Lower lobe of right lung (tissue), 2 donors: ENCODE data around the gene ABR. TPM values are rescaled to one million over a fixed set of nuclear protein-coding genes. Genes with fewer than 3 reads are reported as not detected.
A peak's percentile ranks its signal among the peaks of the same experiment; 100 is the strongest.
"Not testable (repeated sequence)": the region's sequence is repeated elsewhere in the genome, so short reads cannot be mapped to it uniquely, and the experiment has no call there.

Experiments
- ATAC-seq, 2 donors: fragments of 200-7000 bp; cut with Tn5 transposase; one replicate each; pipeline ENCODE4 v1.9.1; 2020 to 2022; ENCODE audit warnings: mild to moderate bottlenecking in 2 of 2, moderate library complexity in 2 of 2
- DNase-seq: peaks from one replicate; pipeline ENCODE4 v3.0.0-alpha.2; 2020
- H3K27ac ChIP-seq: fragments of 200-600 bp; one replicate; pipeline ENCODE4 v1.8.0; 2022
- H3K27me3 ChIP-seq: fragments of 200-600 bp; one replicate; pipeline ENCODE4 v1.8.0; 2022; ENCODE audit warnings: low read depth
- H3K36me3 ChIP-seq: fragments of 200-600 bp; one replicate; pipeline ENCODE4 v1.8.0; 2022; ENCODE audit warnings: mild to moderate bottlenecking
- H3K4me1 ChIP-seq: fragments of 200-600 bp; one replicate; pipeline ENCODE4 v1.8.0; 2022
- H3K4me3 ChIP-seq: fragments of 200-600 bp; one replicate; pipeline ENCODE4 v1.8.0; 2022; ENCODE audit warnings: mild to moderate bottlenecking
- H3K9me3 ChIP-seq: fragments of 200-600 bp; one replicate; pipeline ENCODE4 v1.8.0; 2022
- intact Hi-C: fragments of 100-400 bp; cut with DNase I; formaldehyde crosslinking; loops from one replicate; pipeline ENCODE4 v1.11.0; 2022
- total RNA-seq: library from RNA; stranded (reverse); fragmentation: NEBNext Ultra II Directional; extraction: Animal tissue kit (Norgen Biotek cat#: 25700); gene quantifications from one replicate; pipeline ENCODE4 v1.2.1, GENCODE V29; 2021
- TF ChIP-seq, protein P1 (sequence below): fragments of 200-600 bp; IDR thresholded peaks from one replicate; pipeline ENCODE4 v1.8.0; 2022; ENCODE audit warnings: antibody characterized with exemption, mild to moderate bottlenecking
- donor health status: DM: no; HTN: yes; CAD: no; lungs with severe emphysema.

The ABR gene
- total RNA-seq, 1 donor from 2014 or later = 212 TPM

DNA sequence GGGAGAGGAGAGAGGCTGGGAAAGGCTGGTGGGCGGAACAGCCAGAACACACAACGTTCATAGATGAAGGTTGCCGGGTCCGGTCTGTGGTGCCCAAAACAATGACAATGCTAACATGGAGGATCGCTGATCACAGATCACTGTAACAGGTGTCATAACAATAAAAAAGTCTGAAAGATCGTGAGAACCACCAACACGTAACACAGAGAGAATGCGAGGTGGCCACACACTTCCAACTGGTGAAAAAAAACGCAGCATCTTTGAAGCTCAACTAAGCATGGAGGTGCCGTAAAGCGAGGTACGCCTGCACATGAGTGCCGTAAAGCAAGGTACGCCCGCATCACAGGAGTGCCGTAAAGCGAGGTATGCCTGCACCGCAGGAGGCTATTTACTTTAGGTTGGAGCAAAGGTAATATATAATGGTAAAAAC lies 42.3 kb downstream of the ABR start:
- no peak overlapping the region for H3K4me3 ChIP-seq
- H3K9me3 ChIP-seq = no peaks in the 10 kb centered on the region
- intact Hi-C loops = no loop called here
- no peaks in the 10 kb centered on the region for H3K36me3 ChIP-seq
- H3K27ac ChIP-seq = no peak overlapping the region
- TF ChIP-seq, protein P1, sequence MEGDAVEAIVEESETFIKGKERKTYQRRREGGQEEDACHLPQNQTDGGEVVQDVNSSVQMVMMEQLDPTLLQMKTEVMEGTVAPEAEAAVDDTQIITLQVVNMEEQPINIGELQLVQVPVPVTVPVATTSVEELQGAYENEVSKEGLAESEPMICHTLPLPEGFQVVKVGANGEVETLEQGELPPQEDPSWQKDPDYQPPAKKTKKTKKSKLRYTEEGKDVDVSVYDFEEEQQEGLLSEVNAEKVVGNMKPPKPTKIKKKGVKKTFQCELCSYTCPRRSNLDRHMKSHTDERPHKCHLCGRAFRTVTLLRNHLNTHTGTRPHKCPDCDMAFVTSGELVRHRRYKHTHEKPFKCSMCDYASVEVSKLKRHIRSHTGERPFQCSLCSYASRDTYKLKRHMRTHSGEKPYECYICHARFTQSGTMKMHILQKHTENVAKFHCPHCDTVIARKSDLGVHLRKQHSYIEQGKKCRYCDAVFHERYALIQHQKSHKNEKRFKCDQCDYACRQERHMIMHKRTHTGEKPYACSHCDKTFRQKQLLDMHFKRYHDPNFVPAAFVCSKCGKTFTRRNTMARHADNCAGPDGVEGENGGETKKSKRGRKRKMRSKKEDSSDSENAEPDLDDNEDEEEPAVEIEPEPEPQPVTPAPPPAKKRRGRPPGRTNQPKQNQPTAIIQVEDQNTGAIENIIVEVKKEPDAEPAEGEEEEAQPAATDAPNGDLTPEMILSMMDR = no peak
- peaks cover 6% of the 10 kb centered on the region for H3K4me1 ChIP-seq
- H3K27me3 ChIP-seq = no peaks in the 10 kb centered on the region
- no peak for DNase-seq
- no peak for ATAC-seq

DNA sequence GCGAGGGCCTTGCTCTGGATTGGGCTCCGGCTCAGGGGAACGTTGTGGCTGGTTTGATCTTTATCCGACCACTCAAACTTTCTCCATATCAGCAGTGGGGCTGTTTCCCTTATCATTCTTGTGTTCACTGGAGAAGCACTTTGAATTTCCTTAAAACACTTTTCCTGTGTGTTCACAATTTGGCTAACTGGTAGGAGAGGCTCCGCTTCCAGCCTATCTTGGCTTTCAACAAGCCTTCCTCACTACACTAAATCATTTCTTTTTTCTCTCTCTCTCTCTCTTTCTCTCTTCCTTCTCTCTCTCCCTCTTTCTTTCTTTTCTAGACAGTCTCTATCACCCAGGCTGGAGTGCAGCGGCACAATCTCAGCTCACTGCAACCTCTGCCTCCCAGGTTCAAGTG lies 43.0 kb downstream of the ABR start:
- ATAC-seq = no peak

DNA sequence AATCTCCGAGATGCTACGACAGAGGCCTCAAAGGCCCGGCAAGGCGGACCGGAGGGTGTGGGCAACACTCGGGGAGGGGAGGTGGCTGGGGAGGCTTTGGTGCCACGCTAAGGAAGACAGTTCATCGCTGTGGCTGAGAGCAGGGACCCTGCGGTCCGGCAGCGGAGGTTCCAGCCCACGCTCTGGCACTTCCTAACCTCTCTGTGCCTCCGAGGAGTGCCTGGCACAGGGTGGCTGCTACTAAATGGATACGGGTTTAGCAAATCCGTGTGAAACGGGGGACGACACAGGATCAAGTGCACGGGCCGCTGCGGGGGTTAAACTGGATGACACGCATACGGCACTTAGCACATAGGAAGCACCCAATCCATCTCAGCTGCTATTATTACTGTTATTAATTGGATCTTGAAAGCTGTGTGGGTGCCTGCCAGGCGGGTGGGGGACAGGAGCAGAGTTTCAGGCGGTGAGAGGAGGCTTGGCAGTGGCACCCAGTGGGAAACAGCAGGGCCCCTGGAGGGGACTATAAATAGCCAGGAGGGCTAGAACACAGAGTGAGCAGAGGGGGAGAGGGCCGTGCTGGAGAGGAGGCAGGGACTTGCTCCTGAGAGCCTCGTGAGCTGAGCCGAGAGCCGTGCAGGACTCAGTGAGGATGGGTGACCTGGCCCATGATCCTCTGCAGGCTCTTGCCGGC lies 45.0 kb downstream of the ABR start:
- H3K4me1 ChIP-seq = peaks cover 6% of the 10 kb centered on the region
- TF ChIP-seq, protein P1 = no peak
- H3K27ac ChIP-seq = no peak overlapping the region
- no peaks in the 10 kb centered on the region for H3K9me3 ChIP-seq
- intact Hi-C loops = no loop called here
- peak in 1 of 2 donors; percentile 26 for ATAC-seq
- no peak for DNase-seq
- H3K4me3 ChIP-seq = no peak overlapping the region
- no peaks in the 10 kb centered on the region for H3K36me3 ChIP-seq
- H3K27me3 ChIP-seq = no peaks in the 10 kb centered on the region

More for the DNA sequence above, 43.0 kb downstream of the ABR start:
- intact Hi-C loops = no loop called here
- Histone ChIP-seq H3K36me3 (no peaks in the 10 kb centered on the region), H3K27me3 (no peaks in the 10 kb centered on the region), H3K9me3 (no peaks in the 10 kb centered on the region), H3K4me1 (peaks cover 6% of the 10 kb centered on the region), H3K4me3 (no peak overlapping the region), H3K27ac (no peak overlapping the region)
- no peak for DNase-seq
- TF ChIP-seq, protein P1 = no peak

DNA sequence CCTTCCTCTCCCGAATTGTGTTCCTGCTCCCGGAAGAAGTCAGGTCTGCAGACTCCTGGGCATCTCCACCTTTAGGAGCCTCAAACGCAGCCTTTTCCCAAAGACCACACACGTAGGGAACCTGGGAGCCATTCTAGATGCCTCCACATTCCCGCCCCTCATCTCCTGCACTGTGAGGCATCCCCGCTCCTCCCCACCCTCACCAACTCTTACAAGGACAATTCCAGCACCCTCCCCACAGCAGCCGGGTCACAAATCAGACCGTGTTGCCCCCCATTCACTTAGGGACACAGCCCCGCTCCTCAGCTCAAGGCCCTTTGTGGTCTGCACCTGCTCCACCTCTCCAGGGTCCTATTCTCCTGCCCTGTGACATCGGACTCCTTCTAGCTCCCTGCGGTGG lies 49.6 kb downstream of the ABR start:
- TF ChIP-seq, protein P1 = no peak
- H3K36me3 ChIP-seq = no peaks in the 10 kb centered on the region
- H3K27ac ChIP-seq = no peak overlapping the region
- no peak overlapping the region for H3K4me3 ChIP-seq
- DNase-seq = no peak
- H3K9me3 ChIP-seq = no peaks in the 10 kb centered on the region
- intact Hi-C loops = no loop called here
- no peak for ATAC-seq
- no peaks in the 10 kb centered on the region for H3K27me3 ChIP-seq
- H3K4me1 ChIP-seq = peaks cover 4% of the 10 kb centered on the region

DNA sequence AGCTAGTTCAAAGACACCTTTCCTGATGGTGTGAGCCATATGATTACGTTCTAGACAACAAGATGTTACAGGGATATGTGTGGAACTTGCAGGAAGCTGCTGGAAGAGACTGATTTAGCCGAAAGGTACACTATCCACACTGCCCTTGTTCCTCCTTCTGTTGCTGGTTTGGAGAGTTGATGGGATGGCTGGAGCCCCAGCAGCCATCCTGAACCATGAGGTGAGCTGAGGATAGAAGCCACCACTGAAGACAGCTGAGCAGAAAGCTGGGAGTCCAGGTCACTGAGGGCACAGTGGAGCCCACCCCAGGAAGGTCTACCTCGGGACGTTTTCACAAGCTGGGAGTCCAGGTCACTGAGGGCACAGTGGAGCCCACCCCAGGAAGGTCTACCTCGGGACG lies 51.3 kb downstream of the ABR start:
- H3K4me1 ChIP-seq, H3K27ac ChIP-seq, H3K4me3 ChIP-seq, ATAC-seq, H3K27me3 ChIP-seq, intact Hi-C loops, H3K36me3 ChIP-seq, H3K9me3 ChIP-seq, DNase-seq: not testable (repeated sequence)

DNA sequence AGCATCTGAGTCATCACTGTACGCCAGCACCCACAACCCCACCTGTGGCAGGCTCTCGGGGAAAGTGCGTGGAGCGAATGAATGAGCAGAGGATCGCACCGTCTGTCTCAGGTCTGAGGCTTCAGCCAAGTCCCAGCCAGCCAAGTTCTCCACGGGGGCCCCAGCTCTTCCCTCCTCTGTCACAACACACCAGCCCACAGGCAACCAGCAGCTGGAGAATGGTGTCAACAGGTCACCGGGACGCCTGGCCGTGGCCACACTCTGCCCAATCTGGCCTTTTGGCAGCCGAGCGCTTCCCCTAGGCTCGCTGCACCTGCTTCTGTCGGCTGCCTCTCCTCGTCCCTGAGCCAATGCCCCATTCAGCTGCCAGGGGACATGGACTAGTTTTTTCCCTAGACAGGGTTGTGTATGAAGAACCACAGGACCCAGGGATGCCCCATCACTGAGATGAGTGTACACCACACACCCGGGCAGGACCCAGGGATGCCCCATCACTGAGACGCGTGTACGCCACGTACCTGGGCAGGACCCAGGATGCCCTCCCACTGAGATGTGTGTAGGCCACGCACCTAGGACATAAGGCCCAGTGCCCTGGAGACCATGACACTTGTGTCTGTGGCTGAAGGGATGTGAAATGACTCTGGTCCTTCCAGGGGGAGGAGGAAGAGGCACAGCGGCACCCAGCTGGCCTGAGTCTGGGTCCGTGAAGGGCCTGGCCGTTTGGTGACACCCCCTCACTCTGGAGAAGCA lies 52.8 kb downstream of the ABR start:
- no peaks in the 10 kb centered on the region for H3K9me3 ChIP-seq
- intact Hi-C loops = no loop called here
- no peaks in the 10 kb centered on the region for H3K27me3 ChIP-seq
- ATAC-seq (no peak), DNase-seq (no peak)
- peaks cover 19% of the 10 kb centered on the region for H3K4me1 ChIP-seq
- H3K4me3 ChIP-seq = no peak overlapping the region
- no peak overlapping the region for H3K27ac ChIP-seq
- TF ChIP-seq, protein P1 = no peak
- no peaks in the 10 kb centered on the region for H3K36me3 ChIP-seq
